ENCODE results near the gene ZNF821. TPM values are rescaled to one million over a fixed set of nuclear protein-coding genes. Genes with fewer than 3 reads are reported as not detected.

The ZNF821 gene
- total RNA-seq, 1 experiment from 2014 or later: 13.1 TPM

GRCh38 chr16:71895679-71896365 is 11.8 kb upstream of the ZNF821 start:
- intact Hi-C loops (cut with micrococcal nuclease; ENCODE audit: unreplicated experiment): loop anchor here (2.0 to 10.0 kb wide), 3 partner anchors 31 to 91 kb away; partner anchors contain the start of gene AP1G1
- DNase-seq: peak; percentile 35
- Mint-ChIP-seq H3K4me3 (ENCODE audit: low read depth, unreplicated experiment) (peak overlapping the region; percentile 82), H3K27ac (ENCODE audit: unreplicated experiment) (peak overlapping the region; percentile 85), H3K9me3 (ENCODE audit: low read depth, unreplicated experiment) (no peaks in the 10 kb centered on the region), H3K36me3 (ENCODE audit: insufficient read depth, unreplicated experiment) (peaks cover 66% of the 10 kb centered on the region), H3K27me3 (ENCODE audit: unreplicated experiment) (no peaks in the 10 kb centered on the region), H3K4me1 (ENCODE audit: low read depth, unreplicated experiment) (peaks cover 19% of the 10 kb centered on the region)
- no TSS peak for BruUV-seq (replicated peaks)
- TF ChIP-seq CTCF (IDR thresholded peaks at IDR 0.05; ENCODE audit: unreplicated experiment): no peak
- CTCF ChIA-PET: interaction anchor here (0.8 to 2.5 kb wide), 2 partner anchors 12 to 15 kb away, joined by 3 to 15 read pairs; partner anchors contain the start of gene ZNF821

GRCh38 chr16:71894921-71895678 is 11.1 kb upstream of the ZNF821 start, which contains the start of gene IST1:
IST1 (plus strand) TSS chr16:71895531; CDS start chr16:71915641, 20,110 bp downstream.
- intact Hi-C loops (cut with micrococcal nuclease; ENCODE audit: unreplicated experiment): loop anchor here (2.0 to 10.0 kb wide), 3 partner anchors 32 to 90 kb away; partner anchors contain the start of gene AP1G1

GRCh38 chr16:71894229-71894920 is 10.4 kb upstream of the ZNF821 start:
- TSS peak; percentile 83 for BruUV-seq (replicated peaks)
- peak; percentile 63 for DNase-seq
- Mint-ChIP-seq H3K27ac (ENCODE audit: unreplicated experiment) (peak overlapping the region; percentile 85), H3K9me3 (ENCODE audit: low read depth, unreplicated experiment) (no peaks in the 10 kb centered on the region), H3K36me3 (ENCODE audit: insufficient read depth, unreplicated experiment) (peaks cover 57% of the 10 kb centered on the region), H3K27me3 (ENCODE audit: unreplicated experiment) (no peaks in the 10 kb centered on the region), H3K4me3 (ENCODE audit: low read depth, unreplicated experiment) (peak overlapping the region; percentile 82), H3K4me1 (ENCODE audit: low read depth, unreplicated experiment) (peaks cover 9% of the 10 kb centered on the region)
- CTCF ChIA-PET: interaction anchor here (1.1 to 2.5 kb wide), 4 partner anchors 11 to 86 kb away, joined by 3 to 15 read pairs (median 5); partner anchors contain the start of genes AP1G1 and ZNF821
- intact Hi-C loops (cut with micrococcal nuclease; ENCODE audit: unreplicated experiment): loop anchor here (2.0 to 10.0 kb wide), 3 partner anchors 32 to 90 kb away; partner anchors contain the start of gene AP1G1
- no peak for TF ChIP-seq CTCF (IDR thresholded peaks at IDR 0.05; ENCODE audit: unreplicated experiment)

More at GRCh38 chr16:71894921-71895678, 11.1 kb upstream of the ZNF821 start, which contains the start of gene IST1:
- CTCF ChIA-PET: interaction anchor here (0.8 to 2.5 kb wide), 5 partner anchors 11 to 87 kb away, joined by 3 to 15 read pairs (median 3); partner anchors contain the start of genes AP1G1 and ZNF821
- Mint-ChIP-seq H3K9me3 (ENCODE audit: low read depth, unreplicated experiment) (no peaks in the 10 kb centered on the region), H3K4me1 (ENCODE audit: low read depth, unreplicated experiment) (peaks cover 12% of the 10 kb centered on the region), H3K27me3 (ENCODE audit: unreplicated experiment) (no peaks in the 10 kb centered on the region), H3K36me3 (ENCODE audit: insufficient read depth, unreplicated experiment) (peaks cover 65% of the 10 kb centered on the region), H3K27ac (ENCODE audit: unreplicated experiment) (peak within 1 kb of the TSS; percentile 85), H3K4me3 (ENCODE audit: low read depth, unreplicated experiment) (peak within 1 kb of the TSS; percentile 82)
- no TSS peak for BruUV-seq (replicated peaks)
- TF ChIP-seq CTCF (IDR thresholded peaks at IDR 0.05; ENCODE audit: unreplicated experiment): no peak
- peak; percentile 99 for DNase-seq

GRCh38 chr16:71893888-71894228 is 9.9 kb upstream of the ZNF821 start:
- CTCF ChIA-PET: interaction anchor here (1.1 to 2.5 kb wide), 4 partner anchors 10 to 85 kb away, joined by 3 to 15 read pairs (median 5); partner anchors contain the start of genes AP1G1 and ZNF821
- no TSS peak for BruUV-seq (replicated peaks)
- Mint-ChIP-seq H3K27me3 (ENCODE audit: unreplicated experiment) (no peaks in the 10 kb centered on the region), H3K36me3 (ENCODE audit: insufficient read depth, unreplicated experiment) (peaks cover 56% of the 10 kb centered on the region), H3K9me3 (ENCODE audit: low read depth, unreplicated experiment) (no peaks in the 10 kb centered on the region), H3K4me3 (ENCODE audit: low read depth, unreplicated experiment) (peak overlapping the region; percentile 82), H3K27ac (ENCODE audit: unreplicated experiment) (peak overlapping the region; percentile 85), H3K4me1 (ENCODE audit: low read depth, unreplicated experiment) (peaks cover 9% of the 10 kb centered on the region)
- no peak for DNase-seq
- no peak for TF ChIP-seq CTCF (IDR thresholded peaks at IDR 0.05; ENCODE audit: unreplicated experiment)
- intact Hi-C loops (cut with micrococcal nuclease; ENCODE audit: unreplicated experiment): loop anchor here (2.0 to 10.0 kb wide), 3 partner anchors 33 to 89 kb away; partner anchors contain the start of gene AP1G1
